SK-N-SH (cell line): ENCODE results near the gene CUEDC2. TPM values are rescaled to one million over a fixed set of nuclear protein-coding genes. Genes with fewer than 3 reads are reported as not detected.

Experiments used
- CTCF ChIA-PET: fragments of 300-600, 350-600 bp; formaldehyde crosslinking; extraction: SDS; loops from one replicate; lab custom pipeline; 2021; lab: Yijun Ruan, JAX
- POLR2A ChIA-PET: fragments of 350-600 bp; sonication (Branson Sonifier 250); formaldehyde crosslinking; extraction: SDS; loops from one replicate; lab custom pipeline; 2020; ENCODE audit warnings: antibody characterized with exemption, inconsistent platforms; lab: Yijun Ruan, JAX
- DNase-seq: peaks from one replicate; pipeline ENCODE4 v3.0.0; 2012
- H2AFZ ChIP-seq: fragments of 200-600 bp; sonication (generic); 2 replicates; pipeline ENCODE4 v1.8.1; 2016; ENCODE audit warnings: antibody characterized with exemption, mild to moderate bottlenecking, low read depth
- H3F3A ChIP-seq: fragments of 200-600 bp; sonication (generic); replicated peaks from 2 replicates; pipeline ENCODE3; 2016; ENCODE audit warnings: antibody characterized with exemption, mild to moderate bottlenecking; ENCODE audit not compliant: insufficient read depth
- H3K27ac ChIP-seq, 2 experiments: fragments of 200-500 bp in 1 of 2; fragments of 200-600 bp in 1 of 2; sonication (Bioruptor generic) in 1 of 2; sonication (generic), shearing (Covaris generic) in 1 of 2; 2 replicates each; pipeline versions ENCODE4 v1.5.1 to v1.6.1; 2014 to 2016; ENCODE audit warnings: low read depth in 2 of 2, inconsistent platforms in 1 of 2, low read length in 1 of 2, mild to moderate bottlenecking in 1 of 2, mixed read lengths in 1 of 2
- H3K27me3 ChIP-seq: fragments of 200-600 bp; sonication (generic), shearing (Covaris generic); 2 replicates; pipeline ENCODE4 v1.6.1; 2016; ENCODE audit warnings: mixed run types; ENCODE audit not compliant: insufficient read depth
- H3K36me3 ChIP-seq, 2 experiments: fragments of 200-500 bp in 1 of 2; fragments of 200-600 bp in 1 of 2; sonication (Bioruptor generic) in 1 of 2; sonication (generic) in 1 of 2; replicated peaks in 1 of 2; 2 replicates each; pipeline versions ENCODE3 to v1.5.1; 2014 to 2016; ENCODE audit warnings: low read length in 1 of 2, mild to moderate bottlenecking in 1 of 2; ENCODE audit not compliant: insufficient read depth in 2 of 2, control insufficient read depth in 1 of 2
- H3K4me1 ChIP-seq, 2 experiments: fragments of 200-500 bp in 1 of 2; fragments of 200-600 bp in 1 of 2; sonication (Bioruptor generic) in 1 of 2; sonication (generic), shearing (Covaris generic) in 1 of 2; 2 replicates each; pipeline versions ENCODE4 v1.5.1 to v1.6.1; 2014 to 2016; ENCODE audit warnings: low read depth in 1 of 2, low read length in 1 of 2, mixed run types in 1 of 2; ENCODE audit not compliant: insufficient read depth in 2 of 2, control insufficient read depth in 1 of 2
- H3K4me2 ChIP-seq: fragments of 200-600 bp; sonication (generic), shearing (Covaris generic); 2 replicates; pipeline ENCODE4 v1.6.1; 2017; ENCODE audit warnings: mixed run types
- H3K4me3 ChIP-seq, 2 experiments: fragments of 200-500 bp in 1 of 2; fragments of 200-600 bp in 1 of 2; sonication (Bioruptor generic) in 1 of 2; sonication (generic), shearing (Covaris generic) in 1 of 2; 2 replicates each; pipeline versions ENCODE4 v1.5.1 to v1.8.1; 2014 to 2016; ENCODE audit warnings: low read depth in 2 of 2, inconsistent platforms in 1 of 2, low read length in 1 of 2, mild to moderate bottlenecking in 1 of 2, mixed read lengths in 1 of 2, moderate library complexity in 1 of 2
- H3K79me2 ChIP-seq: fragments of 200-600 bp; sonication (generic); 2 replicates; pipeline ENCODE4 v1.8.1; 2017; ENCODE audit warnings: mild to moderate bottlenecking; ENCODE audit not compliant: insufficient read depth
- H3K9ac ChIP-seq: fragments of 200-600 bp; sonication (generic); 2 replicates; pipeline ENCODE4 v1.6.1; 2017; ENCODE audit warnings: mixed run types
- H3K9me2 ChIP-seq: fragments of 200-600 bp; sonication (generic); 2 replicates; pipeline ENCODE4 v1.6.1; 2017; ENCODE audit warnings: mixed run types
- H3K9me3 ChIP-seq: fragments of 200-600 bp; sonication (generic); 2 replicates; pipeline ENCODE4 v1.6.1; 2017; ENCODE audit warnings: mixed run types, mild to moderate bottlenecking, moderate library complexity
- H4K20me1 ChIP-seq: fragments of 200-600 bp; sonication (generic); 2 replicates; pipeline ENCODE4 v1.6.1; 2017; ENCODE audit warnings: mild to moderate bottlenecking, mixed run types; ENCODE audit not compliant: insufficient read depth
- GATA2 ChIP-seq: sonication (generic); formaldehyde crosslinking; IDR thresholded peaks from 2 replicates; pipeline ENCODE4 v1.5.0; 2020; ENCODE audit warnings: mild to moderate bottlenecking, missing genetic modification reagents
- MXI1 ChIP-seq: IDR thresholded peaks from 2 replicates; pipeline ENCODE4 v1.6.1; 2012; ENCODE audit warnings: mild to moderate bottlenecking, low read depth, low read length, improper control_type of control experiment
- NRF1 ChIP-seq: IDR thresholded peaks from 2 replicates; pipeline ENCODE4 v1.6.1; 2012; ENCODE audit warnings: low read depth, mild to moderate bottlenecking, low read length
- whole genome bisulfite sequencing: methylation state at CpG from one replicate; pipeline ENCODE4 v1.1.6; 2017; ENCODE audit warnings: low lambda C conversion rate; 5-methylcytosine and 5-hydroxymethylcytosine counted together
- polyA plus RNA-seq, 3 experiments: library from polyadenylated mRNA; depleted of rRNA; stranded (reverse); fragments of >200 nt; gene quantifications; 2 replicates each; pipeline ENCODE4 v1.2.3, GENCODE V29; 2012
- TF ChIP-seq, protein P1 (sequence below): IDR thresholded peaks from 2 replicates; pipeline ENCODE4 v1.4.0; 2012; ENCODE audit warnings: low read depth, borderline replicate concordance

The CUEDC2 gene
- polyA plus RNA-seq, 1 of the 3 experiments (the other 2 are of a cell fraction): 162 TPM

DNA sequence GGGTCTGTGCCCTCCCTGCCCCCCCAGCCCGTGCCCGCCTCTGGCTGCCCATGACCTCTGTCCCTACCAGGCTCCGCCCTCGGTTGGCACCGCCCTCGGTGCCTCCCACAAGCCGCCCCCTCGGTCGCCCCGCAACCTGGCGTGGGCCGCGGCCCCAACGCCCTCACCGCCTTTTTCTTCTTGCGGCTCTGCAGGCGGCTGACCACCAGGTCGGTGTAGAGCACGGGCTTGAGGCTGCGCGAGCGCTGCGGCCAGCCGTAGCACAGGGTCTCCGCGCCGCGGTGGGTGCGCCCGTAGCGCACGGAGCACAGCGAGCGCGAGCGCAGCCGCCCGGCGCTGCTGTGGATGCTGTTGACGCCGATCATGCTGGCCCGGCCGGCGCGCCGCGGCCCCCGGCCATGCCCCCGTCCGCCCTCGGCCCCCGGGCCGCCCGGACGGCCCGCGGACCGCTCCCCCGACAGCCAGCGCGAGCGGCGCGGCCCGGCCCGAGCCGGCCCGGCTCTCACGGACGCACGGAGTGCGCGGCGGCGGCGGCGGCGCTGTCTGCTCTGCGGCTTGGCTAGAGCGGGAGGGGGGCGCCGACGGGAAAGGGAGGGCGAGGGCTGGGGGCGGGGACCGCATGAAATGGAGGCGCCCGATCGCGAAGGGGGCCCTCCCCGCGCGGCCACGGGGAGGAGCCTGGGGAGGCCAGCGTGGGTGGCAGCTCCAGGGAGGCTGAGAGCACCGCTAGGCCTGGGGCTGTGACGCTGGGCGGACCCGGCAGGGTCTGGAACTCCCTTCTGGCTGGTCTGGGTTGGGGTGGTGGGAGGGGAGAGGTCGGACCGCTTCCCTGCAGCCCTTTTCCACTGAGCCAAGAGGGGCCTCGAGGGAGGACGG is 23.4 kb downstream of the CUEDC2 start:
- POLR2A ChIA-PET: interaction anchor here (0.8 to 1.0 kb wide), 2 partner anchors 8 to 24 kb away, joined by 3 read pairs; partner anchors contain the start of gene CUEDC2
- WGBS: 14% methylated on average over 13 of the region's 103 CpGs
- DNase-seq: peak; percentile 91

GRCh38 chr10:102408131-102408727 is 24.1 kb downstream of the CUEDC2 start:
- no peaks in the 10 kb centered on the region for H3K27me3 ChIP-seq
- peak overlapping the region; percentile 51 to 61; a peak in 3 of 4 replicates for H3K4me3 ChIP-seq
- no peaks in the 10 kb centered on the region for H4K20me1 ChIP-seq
- no peaks in the 10 kb centered on the region for H3F3A ChIP-seq
- no peak overlapping the region for H2AFZ ChIP-seq
- ChIA-PET POLR2A (no interaction called here), CTCF (interaction anchor here (0.9 to 16.5 kb wide), 5 partner anchors 9 to 178 kb away, joined by 3 to 359 read pairs (median 29); partner anchors contain the start of genes FBXL15, NFKB2 and PSD)
- H3K27ac ChIP-seq: peak overlapping the region in 1 of 2 experiments; percentile 56; a peak in 1 of 4 replicates
- WGBS: 72% methylated on average over 10 of the region's 14 CpGs
- peak overlapping the region; percentile 70; the same call in 1 of the 2 replicates for H3K4me2 ChIP-seq
- no peak for DNase-seq
- H3K9me3 ChIP-seq: no peaks in the 10 kb centered on the region
- TF ChIP-seq, protein P1, sequence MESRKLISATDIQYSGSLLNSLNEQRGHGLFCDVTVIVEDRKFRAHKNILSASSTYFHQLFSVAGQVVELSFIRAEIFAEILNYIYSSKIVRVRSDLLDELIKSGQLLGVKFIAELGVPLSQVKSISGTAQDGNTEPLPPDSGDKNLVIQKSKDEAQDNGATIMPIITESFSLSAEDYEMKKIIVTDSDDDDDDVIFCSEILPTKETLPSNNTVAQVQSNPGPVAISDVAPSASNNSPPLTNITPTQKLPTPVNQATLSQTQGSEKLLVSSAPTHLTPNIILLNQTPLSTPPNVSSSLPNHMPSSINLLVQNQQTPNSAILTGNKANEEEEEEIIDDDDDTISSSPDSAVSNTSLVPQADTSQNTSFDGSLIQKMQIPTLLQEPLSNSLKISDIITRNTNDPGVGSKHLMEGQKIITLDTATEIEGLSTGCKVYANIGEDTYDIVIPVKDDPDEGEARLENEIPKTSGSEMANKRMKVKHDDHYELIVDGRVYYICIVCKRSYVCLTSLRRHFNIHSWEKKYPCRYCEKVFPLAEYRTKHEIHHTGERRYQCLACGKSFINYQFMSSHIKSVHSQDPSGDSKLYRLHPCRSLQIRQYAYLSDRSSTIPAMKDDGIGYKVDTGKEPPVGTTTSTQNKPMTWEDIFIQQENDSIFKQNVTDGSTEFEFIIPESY: no peak
- peaks cover 0 to 27% of the 10 kb centered on the region in 2 experiments; a peak in 2 of 4 replicates for H3K4me1 ChIP-seq
- no peak overlapping the region for H3K9ac ChIP-seq
- no peaks in the 10 kb centered on the region for H3K79me2 ChIP-seq
- no peaks in the 10 kb centered on the region for H3K36me3 ChIP-seq
- H3K9me2 ChIP-seq: no peaks in the 10 kb centered on the region

More for the DNA sequence above, 23.4 kb downstream of the CUEDC2 start:
- no peaks in the 10 kb centered on the region for H4K20me1 ChIP-seq
- H2AFZ ChIP-seq: no peak overlapping the region
- peak overlapping the region; percentile 70; the same call in 1 of the 2 replicates for H3K4me2 ChIP-seq
- no peaks in the 10 kb centered on the region for H3F3A ChIP-seq
- CTCF ChIA-PET: interaction anchor here (0.6 to 18.3 kb wide), 5 partner anchors 9 to 179 kb away, joined by 3 to 359 read pairs (median 6); partner anchors contain the start of genes FBXL15, NFKB2 and PSD
- peak overlapping the region; percentile 51 to 61 for H3K4me3 ChIP-seq
- peak overlapping the region in 1 of 2 experiments; percentile 56; a peak in 2 of 4 replicates for H3K27ac ChIP-seq
- no peaks in the 10 kb centered on the region for H3K27me3 ChIP-seq
- H3K9me2 ChIP-seq: no peaks in the 10 kb centered on the region
- TF ChIP-seq GATA2 (no peak), NRF1 (0 out of 2 replicates have a peak, but pooled peaks have one; percentile 27), MXI1 (peak; percentile 35; the same call in 1 of the 2 replicates)
- H3K9me3 ChIP-seq: no peaks in the 10 kb centered on the region
- no peaks in the 10 kb centered on the region for H3K36me3 ChIP-seq
- H3K9ac ChIP-seq: no peak overlapping the region
- H3K79me2 ChIP-seq: no peaks in the 10 kb centered on the region
- H3K4me1 ChIP-seq: peaks cover 0 to 31% of the 10 kb centered on the region in 2 experiments; a peak in 2 of 4 replicates
